A673 (cell line): ENCODE data around the gene PHF19.

Experiments
- EZH2 ChIP-seq: fragments of 200-600 bp; sonication (generic); IDR thresholded peaks from 2 replicates; pipeline ENCODE4 v1.6.1; 2017; ENCODE audit warnings: borderline replicate concordance, low read depth, mild to moderate bottlenecking, mixed read lengths, antibody characterized with exemption, low read length; ENCODE audit not compliant: poor library complexity, severe bottlenecking
- TF ChIP-seq, protein P1 (sequence below): fragments of 300-800, 200-600 bp; sonication (generic); conservative IDR thresholded peaks from 2 replicates; pipeline ENCODE4 v1.5.1; 2017; ENCODE audit warnings: low read depth, mild to moderate bottlenecking, antibody characterized with exemption, low read length, moderate library complexity, mixed read lengths

DNA sequence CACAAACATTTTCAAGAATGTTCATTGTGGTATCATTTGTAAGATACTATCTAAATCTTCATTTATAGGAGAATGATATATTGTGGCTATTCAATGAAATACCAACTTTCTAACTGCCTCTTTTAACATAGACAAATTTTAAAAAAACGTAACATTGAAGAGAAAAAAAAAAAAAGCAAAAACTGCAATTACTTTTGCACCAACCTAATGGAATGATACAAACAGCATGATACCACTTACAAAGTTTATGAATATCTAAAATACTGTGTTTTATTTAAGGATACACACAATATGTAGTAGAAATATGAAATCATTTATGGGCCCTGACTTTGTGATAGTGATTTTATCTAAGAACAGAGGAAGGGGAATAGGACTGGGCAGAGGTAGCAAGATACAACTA lies 58.4 kb downstream of the PHF19 start:
- TF ChIP-seq, protein P1, sequence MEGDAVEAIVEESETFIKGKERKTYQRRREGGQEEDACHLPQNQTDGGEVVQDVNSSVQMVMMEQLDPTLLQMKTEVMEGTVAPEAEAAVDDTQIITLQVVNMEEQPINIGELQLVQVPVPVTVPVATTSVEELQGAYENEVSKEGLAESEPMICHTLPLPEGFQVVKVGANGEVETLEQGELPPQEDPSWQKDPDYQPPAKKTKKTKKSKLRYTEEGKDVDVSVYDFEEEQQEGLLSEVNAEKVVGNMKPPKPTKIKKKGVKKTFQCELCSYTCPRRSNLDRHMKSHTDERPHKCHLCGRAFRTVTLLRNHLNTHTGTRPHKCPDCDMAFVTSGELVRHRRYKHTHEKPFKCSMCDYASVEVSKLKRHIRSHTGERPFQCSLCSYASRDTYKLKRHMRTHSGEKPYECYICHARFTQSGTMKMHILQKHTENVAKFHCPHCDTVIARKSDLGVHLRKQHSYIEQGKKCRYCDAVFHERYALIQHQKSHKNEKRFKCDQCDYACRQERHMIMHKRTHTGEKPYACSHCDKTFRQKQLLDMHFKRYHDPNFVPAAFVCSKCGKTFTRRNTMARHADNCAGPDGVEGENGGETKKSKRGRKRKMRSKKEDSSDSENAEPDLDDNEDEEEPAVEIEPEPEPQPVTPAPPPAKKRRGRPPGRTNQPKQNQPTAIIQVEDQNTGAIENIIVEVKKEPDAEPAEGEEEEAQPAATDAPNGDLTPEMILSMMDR: no peak
- TF ChIP-seq EZH2: no peak
